Endodermal cell (in vitro differentiated cells): Measurements from ENCODE around the gene MACROD1. TPM values are rescaled to one million over a fixed set of nuclear protein-coding genes. Genes with fewer than 3 reads are reported as not detected.

Source experiments
- DNase-seq: peaks from one replicate; pipeline ENCODE4 v3.0.0-alpha.2; 2017
- H3K27ac ChIP-seq: 2 replicates; pipeline ENCODE4 v1.5.1; 2013; ENCODE audit warnings: mild to moderate bottlenecking, low read depth, low read length, moderate library complexity
- H3K27me3 ChIP-seq: 2 replicates; pipeline ENCODE4 v1.6.1; 2013; ENCODE audit warnings: mild to moderate bottlenecking, low read length, moderate library complexity; ENCODE audit not compliant: insufficient read depth, control insufficient read depth, poor library complexity, severe bottlenecking
- H3K36me3 ChIP-seq: 2 replicates; pipeline ENCODE4 v1.7.0; 2013; ENCODE audit warnings: mild to moderate bottlenecking, low read length, moderate library complexity; ENCODE audit not compliant: control insufficient read depth, insufficient read depth
- H3K4me1 ChIP-seq: one replicate; pipeline ENCODE4 v1.7.0; 2013; ENCODE audit warnings: low read length; ENCODE audit not compliant: control insufficient read depth, insufficient read depth
- H3K4me3 ChIP-seq: 2 replicates; pipeline ENCODE4 v1.5.1; 2013; ENCODE audit warnings: mild to moderate bottlenecking, low read length, moderate library complexity
- H3K9ac ChIP-seq: 2 replicates; pipeline ENCODE4 v1.6.1; 2013; ENCODE audit warnings: mild to moderate bottlenecking, low read length, moderate library complexity; ENCODE audit not compliant: poor library complexity, severe bottlenecking; ENCODE audit errors: extremely low read depth
- H3K9me3 ChIP-seq: 2 replicates; pipeline ENCODE4 v1.6.1; 2013; ENCODE audit warnings: mild to moderate bottlenecking, low read length, moderate library complexity; ENCODE audit not compliant: control insufficient read depth
- H3K27ac Mint-ChIP-seq: 2 replicates; pipeline ENCODE4 v1.8.0; 2020; ENCODE audit warnings: mixed read lengths
- H3K27me3 Mint-ChIP-seq: 2 replicates; pipeline ENCODE4 v1.8.0; 2021; ENCODE audit warnings: mild to moderate bottlenecking, mixed read lengths; ENCODE audit not compliant: insufficient read depth
- H3K36me3 Mint-ChIP-seq: 2 replicates; pipeline ENCODE4 v1.8.0; 2020; ENCODE audit warnings: low read depth, mixed read lengths
- H3K4me1 Mint-ChIP-seq: 2 replicates; pipeline ENCODE4 v1.8.0; 2020; ENCODE audit warnings: mixed read lengths
- H3K4me3 Mint-ChIP-seq: 2 replicates; pipeline ENCODE4 v1.8.0; 2020; ENCODE audit warnings: mild to moderate bottlenecking, moderate library complexity, mixed read lengths
- H3K9me3 Mint-ChIP-seq: 2 replicates; pipeline ENCODE4 v1.8.0; 2020; ENCODE audit warnings: mild to moderate bottlenecking, mixed read lengths
- CTCF ChIP-seq: fragments of 200-600 bp; sonication (generic); conservative IDR thresholded peaks from 2 replicates; pipeline ENCODE4 v1.5.0; 2021; ENCODE audit warnings: antibody characterized with exemption, mild to moderate bottlenecking
- whole genome bisulfite sequencing, 2 experiments: methylation state at CpG; one replicate each; pipeline versions ENCODE4 v1.1.5 to v1.1.7; 2013; ENCODE audit warnings: missing lambda C conversion rate in 2 of 2, mixed read lengths in 1 of 2; ENCODE audit not compliant: insufficient coverage in 1 of 2, insufficient read length in 1 of 2; 5-methylcytosine and 5-hydroxymethylcytosine counted together
- total RNA-seq, 2 donors: library from RNA; stranded (reverse); fragmentation: NEBNext Ultra II Directional in 1 of 2; extraction: Animal tissue kit (Norgen Biotek cat#: 25700) in 1 of 2; gene quantifications; 2 replicates in 1 of 2; 3 replicates in 1 of 2; pipeline ENCODE4 v1.2.1, GENCODE V29; 2021

The MACROD1 gene
- total RNA-seq, 2 donors from 2014 or later, result 23.0 to 41.9 TPM

GRCh38 chr11:64013141-64013896 lies 152.6 kb downstream of the MACROD1 start:
- DNase-seq, result no peak
- no peak overlapping the region for H3K27ac Mint-ChIP-seq
- peaks cover 64% of the 10 kb centered on the region for H3K27me3 Mint-ChIP-seq

GRCh38 chr11:64011371-64011770 lies 154.5 kb downstream of the MACROD1 start:
- Mint-ChIP-seq H3K4me3 (no peak overlapping the region), H3K27me3 (peaks cover 70% of the 10 kb centered on the region), H3K9me3 (peaks cover 12% of the 10 kb centered on the region), H3K36me3 (no peaks in the 10 kb centered on the region), H3K4me1 (peaks cover 14% of the 10 kb centered on the region), H3K27ac (no peak overlapping the region)
- Histone ChIP-seq H3K36me3 (no peaks in the 10 kb centered on the region), H3K9me3 (no peaks in the 10 kb centered on the region), H3K9ac (no peak overlapping the region), H3K27ac (no peak overlapping the region), H3K4me1 (peaks cover 3% of the 10 kb centered on the region), H3K27me3 (peaks cover 31% of the 10 kb centered on the region), H3K4me3 (no peak overlapping the region)
- WGBS, 2 experiments, result 93 to 95% methylated on average over 8 of the region's 8 CpGs
- no peak for TF ChIP-seq CTCF
- no peak for DNase-seq

More at GRCh38 chr11:64013141-64013896, 152.6 kb downstream of the MACROD1 start:
- no peak for TF ChIP-seq CTCF
- Mint-ChIP-seq H3K4me3 (no peak overlapping the region), H3K36me3 (no peaks in the 10 kb centered on the region), H3K9me3 (peaks cover 12% of the 10 kb centered on the region), H3K4me1 (peaks cover 4% of the 10 kb centered on the region)
- Histone ChIP-seq H3K4me3 (no peak overlapping the region), H3K27me3 (peaks cover 17% of the 10 kb centered on the region), H3K36me3 (no peaks in the 10 kb centered on the region), H3K9ac (no peak overlapping the region), H3K9me3 (no peaks in the 10 kb centered on the region), H3K4me1 (no peaks in the 10 kb centered on the region), H3K27ac (no peak overlapping the region)
- WGBS, 2 experiments, result 90 to 92% methylated on average over 15 to 16 of the region's 16 CpGs

- no peak overlapping the region for H3K27ac Mint-ChIP-seq
- DNase-seq, result no peak
- no peak overlapping the region for H3K4me3 ChIP-seq
- TF ChIP-seq CTCF, result no peak
- peaks cover 37% of the 10 kb centered on the region for H3K27me3 ChIP-seq
- H3K27ac ChIP-seq, result no peak overlapping the region
- no peak overlapping the region for H3K4me3 Mint-ChIP-seq
- no peak overlapping the region for H3K9ac ChIP-seq
- H3K9me3 Mint-ChIP-seq, result peaks cover 12% of the 10 kb centered on the region
- H3K9me3 ChIP-seq, result no peaks in the 10 kb centered on the region
- peaks cover 75% of the 10 kb centered on the region for H3K27me3 Mint-ChIP-seq
- no peaks in the 10 kb centered on the region for H3K36me3 Mint-ChIP-seq
- WGBS, 2 experiments, result 92 to 100% methylated on average over 1 to 2 of the region's 2 CpGs
- no peaks in the 10 kb centered on the region for H3K36me3 ChIP-seq
- peaks cover 3% of the 10 kb centered on the region for H3K4me1 ChIP-seq
- H3K4me1 Mint-ChIP-seq, result peaks cover 14% of the 10 kb centered on the region
These were observed 155.1 kb downstream of the MACROD1 start for GRCh38 chr11:64010783-64011182.
